Posterior cingulate gyrus (tissue), 11 donors: ENCODE data around the gene SLC2A13.
"Not testable (repeated sequence)": the region's sequence is repeated elsewhere in the genome, so short reads cannot be mapped to it uniquely, and the experiment has no call there.

Experiments used
- DNase-seq, 10 donors: peaks; one replicate each; pipeline versions ENCODE4 v3.0.0 to v3.0.0-alpha.2; 2020 to 2021; ENCODE audit warnings: mixed read lengths in 3 of 10
- intact Hi-C: fragments of 100-400 bp; cut with DNase I; formaldehyde crosslinking; loops from one replicate; pipeline ENCODE4 v1.15.1; 2023

SLC2A13 gene

DNA sequence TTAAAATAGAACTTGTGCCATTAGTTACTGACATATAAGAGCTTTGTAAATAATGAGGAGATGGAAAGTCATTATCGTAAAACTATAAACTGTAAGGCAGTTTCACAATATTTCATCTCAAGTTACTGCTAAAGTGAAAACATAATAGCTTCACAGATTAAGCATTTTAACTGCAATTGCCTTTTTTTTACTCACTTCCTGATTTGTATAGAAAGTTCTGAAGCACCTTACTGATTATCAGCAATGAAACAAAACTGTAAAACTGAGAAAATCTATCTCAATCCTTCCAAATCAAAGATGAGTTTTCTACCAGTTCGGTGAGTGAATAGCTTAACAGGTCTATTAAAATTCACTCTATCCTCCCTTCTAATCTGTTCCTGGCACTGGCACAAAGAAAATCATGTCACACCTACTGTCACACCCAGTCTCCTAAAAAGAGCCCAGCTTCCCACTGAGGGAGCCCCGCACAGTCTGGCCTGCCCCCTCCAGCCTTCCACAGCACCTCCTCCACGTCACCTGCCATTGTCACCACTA, 324.9 kb downstream of the SLC2A13 start:
- DNase-seq = peak in 1 of 10 donors; percentile 47
- intact Hi-C loops = no loop called here

GRCh38 chr12:39780411-39780912, 325.4 kb downstream of the SLC2A13 start:
- intact Hi-C loops = no loop called here
- DNase-seq = no peak

DNA sequence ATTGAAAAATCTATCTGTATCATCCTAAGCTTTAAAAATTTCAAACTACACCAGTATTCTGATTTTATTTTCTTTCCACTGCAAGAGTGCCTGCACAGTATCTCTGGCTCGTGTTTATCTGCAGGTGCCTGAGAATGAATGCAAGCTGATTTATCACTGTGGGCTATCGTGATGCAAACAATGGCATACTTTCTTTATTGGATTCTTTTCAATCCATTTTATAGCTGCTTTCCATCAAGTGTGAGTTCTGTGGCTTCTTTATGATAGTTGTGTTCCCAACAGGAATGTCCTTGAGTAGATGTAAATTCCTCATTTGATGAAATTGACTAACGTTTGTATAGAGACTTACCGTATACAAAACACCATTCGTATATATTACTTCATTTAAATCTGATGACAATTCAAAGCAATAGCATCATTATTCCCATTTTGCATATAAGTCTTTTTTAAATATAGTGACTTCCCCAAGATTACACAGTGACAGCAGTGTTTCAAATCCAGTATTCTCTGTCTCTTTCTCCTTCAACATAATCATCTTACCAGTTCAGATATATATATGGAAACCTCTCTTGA, 326.0 kb downstream of the SLC2A13 start:
- no peak for DNase-seq
- intact Hi-C loops = no loop called here

DNA sequence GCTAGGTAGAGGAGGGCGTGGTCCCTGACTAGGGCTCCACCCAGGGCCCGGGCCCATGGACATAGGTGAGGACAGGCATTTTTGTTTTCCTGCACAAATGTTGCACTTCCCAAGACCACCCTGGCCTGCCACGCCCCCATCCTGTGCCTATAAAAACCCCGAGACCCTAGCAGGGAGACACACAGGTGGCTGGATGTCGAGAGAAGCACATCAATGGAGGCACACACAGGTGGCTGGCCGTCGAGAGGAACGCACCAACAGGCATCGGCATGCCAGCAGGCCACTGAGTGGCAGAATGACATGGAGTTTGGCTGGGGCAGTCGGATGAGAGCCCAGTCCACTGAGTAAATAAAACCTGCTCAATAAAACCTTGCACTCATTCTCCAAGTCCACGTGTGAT, 328.4 kb downstream of the SLC2A13 start:
- intact Hi-C loops = no loop called here
- DNase-seq = peak in 1 of 10 donors; percentile 67

- no peak for DNase-seq
- intact Hi-C loops = no loop called here
Measured at GRCh38 chr12:39773266-39773665, 332.6 kb downstream of the SLC2A13 start.

- intact Hi-C loops = no loop called here
- DNase-seq = no peak
Measured at GRCh38 chr12:39772821-39773259, 333.0 kb downstream of the SLC2A13 start.

DNA sequence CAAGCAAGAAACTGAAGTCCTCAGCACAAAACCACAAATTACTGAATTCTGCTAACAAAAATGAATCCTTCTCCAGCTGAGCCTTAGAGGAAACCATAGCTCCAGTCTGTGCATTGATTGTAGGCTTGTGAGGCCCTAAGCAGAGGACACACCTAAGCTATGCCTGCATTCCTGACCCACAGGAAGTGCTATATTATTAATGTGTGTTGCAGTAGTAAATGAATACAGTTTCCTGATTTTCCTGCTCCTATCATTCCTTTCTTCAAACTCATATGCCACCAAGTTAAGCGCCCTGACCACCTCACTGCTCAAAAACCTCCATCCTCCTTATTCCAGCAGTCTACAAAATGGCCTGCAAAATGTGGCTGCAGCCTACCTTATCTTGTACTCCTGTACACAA, 334.4 kb downstream of the SLC2A13 start:
- no peak for DNase-seq
- intact Hi-C loops = no loop called here

DNA sequence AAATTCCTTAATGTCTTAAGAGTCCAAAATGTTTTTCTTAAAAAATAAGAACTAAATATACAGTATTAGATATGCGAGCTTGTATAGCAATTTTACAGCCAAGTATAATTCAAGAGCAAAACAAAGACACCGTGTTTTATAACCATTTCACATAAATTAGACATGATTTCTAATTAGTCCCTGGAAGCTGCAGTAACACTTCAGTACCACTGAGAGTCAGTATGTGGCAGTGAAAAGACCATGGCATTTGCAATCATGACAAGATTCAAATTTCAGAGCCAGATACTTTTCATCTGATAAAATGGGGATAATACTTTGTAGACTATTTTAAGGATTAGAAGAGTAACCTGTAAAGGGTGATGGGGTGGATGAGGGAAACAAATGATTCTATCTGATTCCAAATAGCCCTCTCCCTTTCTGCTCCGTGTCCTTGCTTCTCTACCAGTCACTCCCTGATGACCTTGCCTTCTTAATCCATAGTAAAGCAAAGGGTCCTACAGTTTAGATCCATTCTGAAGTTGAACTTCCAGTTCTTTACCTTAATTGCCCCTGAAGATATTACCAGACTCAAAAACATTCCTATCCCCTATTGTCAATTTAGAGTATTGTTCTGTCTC, 340.8 kb downstream of the SLC2A13 start:
- no peak for DNase-seq
- intact Hi-C loops = loop anchor here (1.0 to 2.0 kb wide), 2 partner anchors 226 to 342 kb away; no protein-coding TSS in a partner anchor

GRCh38 chr12:39763890-39764169, 342.1 kb downstream of the SLC2A13 start:
- no peak for DNase-seq
- intact Hi-C loops = loop anchor here (2.0 kb wide), 1 partner anchor 227 kb away; no protein-coding TSS in a partner anchor

DNA sequence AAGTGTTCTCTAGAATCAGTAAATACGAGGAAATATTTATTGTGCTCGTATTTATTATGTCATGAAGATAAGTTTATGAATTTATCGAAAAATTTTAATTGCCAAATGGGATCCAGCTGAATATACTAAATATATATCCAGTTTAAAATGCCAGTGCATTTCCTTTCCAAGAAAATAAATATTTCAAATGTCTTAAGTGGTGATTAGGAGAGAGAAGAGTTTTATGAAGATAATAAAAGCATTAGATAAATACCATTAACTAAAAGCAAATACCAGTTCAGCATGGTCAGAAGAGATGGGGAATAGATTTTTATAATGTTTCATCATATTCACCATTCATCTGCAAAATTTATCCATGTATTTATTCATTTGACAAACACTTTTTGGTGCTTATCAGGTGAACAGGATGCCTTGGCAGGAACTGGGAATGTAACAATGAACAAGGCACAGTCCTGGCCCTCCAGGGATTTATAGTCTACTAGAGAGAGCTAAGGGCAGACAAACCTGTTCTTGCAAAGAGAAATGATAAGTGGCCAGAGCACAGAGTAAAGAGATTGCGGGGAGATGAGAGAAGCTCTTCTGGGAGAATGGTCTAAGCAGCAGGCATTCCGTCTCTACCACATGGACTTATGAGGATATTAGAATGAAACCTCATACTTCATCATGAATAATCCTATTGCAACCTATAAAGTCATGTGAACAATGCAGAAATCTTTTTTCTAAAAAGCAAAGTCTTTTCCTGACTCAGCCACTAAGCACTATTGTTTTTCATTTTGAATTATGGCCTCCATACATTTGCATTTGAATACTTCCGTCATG, 342.6 kb downstream of the SLC2A13 start:
- DNase-seq = no peak
- intact Hi-C loops = no loop called here

DNA sequence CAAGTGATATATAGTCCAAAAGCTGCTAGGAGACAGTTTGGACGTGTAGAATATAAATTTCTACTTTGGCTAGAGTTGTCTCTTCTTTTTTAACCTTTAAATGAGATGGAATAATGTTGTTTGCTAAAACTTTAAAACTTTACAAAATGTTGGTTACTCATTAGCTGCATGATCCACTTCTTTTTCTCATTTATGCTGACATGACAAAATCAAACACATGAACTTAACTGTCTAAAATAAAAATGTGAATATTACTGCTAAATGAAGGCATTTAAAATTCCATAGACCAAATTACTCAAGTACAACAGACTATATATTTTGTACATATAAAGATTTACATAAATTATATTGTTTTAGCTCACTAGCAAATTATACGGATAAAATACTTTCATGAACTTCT, 350.4 kb downstream of the SLC2A13 start:
- no peak for DNase-seq
- intact Hi-C loops = no loop called here

GRCh38 chr12:39752482-39753137, 353.3 kb downstream of the SLC2A13 start:
- intact Hi-C loops = no loop called here
- DNase-seq = no peak

GRCh38 chr12:39746151-39746550, 359.7 kb downstream of the SLC2A13 start:
- peak in 1 of 10 donors; percentile 59 for DNase-seq
- intact Hi-C loops = not testable (repeated sequence)

- intact Hi-C loops = no loop called here
- DNase-seq = no peak
Measured at GRCh38 chr12:39743655-39744054, 362.2 kb downstream of the SLC2A13 start.

GRCh38 chr12:39736406-39736805, 369.5 kb downstream of the SLC2A13 start:
- intact Hi-C loops = no loop called here
- no peak for DNase-seq

GRCh38 chr12:39723831-39724230, 382.1 kb downstream of the SLC2A13 start:
- intact Hi-C loops = no loop called here

GRCh38 chr12:39722504-39722903, 383.4 kb downstream of the SLC2A13 start:
- intact Hi-C loops = no loop called here
- no peak for DNase-seq

More at GRCh38 chr12:39723831-39724230, 382.1 kb downstream of the SLC2A13 start:
- peak in 8 of 10 donors; percentile 9 to 88 (median 44) for DNase-seq

GRCh38 chr12:39713552-39713951, 392.3 kb downstream of the SLC2A13 start:
- no peak for DNase-seq
- intact Hi-C loops = no loop called here

- intact Hi-C loops = no loop called here
- DNase-seq = no peak
Measured at GRCh38 chr12:39712334-39712733, 393.5 kb downstream of the SLC2A13 start.
